NCI-H2107 treated with DMSO at 0.1 percent for 48 hours (cell line): ENCODE data around the gene TSR3.
"Not testable (repeated sequence)": the region's sequence is repeated elsewhere in the genome, so short reads cannot be mapped to it uniquely, and the experiment has no call there.

Experiments
- DNase-seq: peaks from one replicate; lab custom pipeline; 2025; ENCODE audit not compliant: unreplicated experiment; lab: John Stamatoyannopoulos, UW

TSR3 gene

DNA sequence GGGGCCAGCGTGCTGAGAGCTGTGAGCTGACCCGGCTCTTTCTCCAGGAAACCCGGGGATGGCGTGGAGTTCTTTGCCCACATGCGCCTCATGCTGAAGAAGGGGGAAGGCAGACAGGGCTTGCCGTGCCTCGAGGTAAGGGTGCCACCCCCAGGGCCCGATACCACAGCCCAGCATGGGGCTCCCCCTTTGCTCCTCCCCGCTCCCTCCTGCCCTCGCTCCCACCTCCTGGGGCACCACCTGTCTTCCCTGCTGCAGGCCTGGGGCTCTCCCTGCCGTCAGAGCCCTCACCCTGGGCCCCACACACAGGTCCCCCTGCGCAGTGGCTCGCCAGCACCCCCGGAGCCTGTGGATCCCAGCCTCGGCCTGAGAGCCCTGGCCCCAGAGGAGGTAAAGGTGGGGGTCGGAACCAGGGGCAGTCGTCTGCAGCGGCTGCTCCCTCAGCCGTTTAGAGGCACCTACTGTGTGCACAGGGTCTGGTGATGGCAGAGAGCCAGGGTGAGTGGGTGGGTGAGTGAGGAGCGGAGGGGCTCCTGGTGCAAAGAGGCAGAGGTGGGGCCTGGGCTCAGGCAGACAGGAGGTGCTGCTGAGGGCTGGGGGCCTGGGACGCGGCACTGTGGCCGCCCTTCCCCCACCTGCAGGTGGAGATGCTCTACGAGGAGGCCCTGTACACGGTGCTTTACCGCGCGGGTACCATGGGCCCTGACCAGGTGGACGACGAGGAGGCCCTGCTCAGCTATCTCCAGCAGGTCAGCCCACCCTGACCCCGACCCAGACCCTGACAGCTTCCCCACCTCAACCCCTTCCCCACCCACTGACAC, 12.6 kb downstream of the TSR3 start:
- peak; percentile 18 for DNase-seq

GRCh38 chr16:1338119-1338730, 13.5 kb downstream of the TSR3 start:
- no peak for DNase-seq

DNA sequence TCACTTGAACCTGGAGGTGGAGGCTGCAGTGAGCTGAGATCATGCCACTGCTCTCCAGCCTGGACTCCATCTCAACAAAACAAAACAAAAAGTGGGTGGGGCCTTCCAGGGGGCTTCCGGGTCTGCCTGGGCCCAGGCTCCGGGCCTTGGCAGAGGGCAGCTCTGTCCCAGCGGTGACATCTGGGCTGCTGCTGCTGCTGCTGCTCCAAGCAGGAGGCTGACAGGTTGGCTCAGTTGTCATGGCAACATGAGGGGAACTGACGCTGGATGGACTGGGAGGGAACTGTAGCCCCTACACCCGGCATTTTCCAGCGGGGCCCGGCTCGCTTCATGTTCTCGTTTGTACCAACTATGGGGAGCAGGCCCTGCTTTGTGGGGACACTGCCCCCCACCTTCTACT, 14.2 kb downstream of the TSR3 start:
- no peak for DNase-seq

DNA sequence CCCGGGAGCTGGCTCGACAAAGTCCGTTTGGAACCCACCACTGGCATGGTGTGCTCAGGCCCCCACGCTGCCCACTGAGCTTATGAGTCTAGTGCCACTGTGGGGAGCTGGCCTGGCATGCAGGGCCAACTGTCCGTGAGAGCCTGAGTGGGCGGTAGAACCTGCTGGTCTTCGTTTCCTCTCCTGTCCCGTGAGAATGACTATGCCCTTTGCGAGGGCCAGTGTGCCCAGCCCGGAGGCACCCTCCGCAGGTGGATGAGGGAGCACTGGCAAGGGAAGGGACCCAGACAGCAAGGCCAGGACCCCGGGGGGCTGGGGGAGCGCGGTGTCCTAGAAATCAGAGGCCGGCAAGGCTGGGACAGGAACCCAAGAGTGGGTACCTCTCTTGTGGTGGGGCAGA, 15.1 kb downstream of the TSR3 start:
- DNase-seq = no peak

DNA sequence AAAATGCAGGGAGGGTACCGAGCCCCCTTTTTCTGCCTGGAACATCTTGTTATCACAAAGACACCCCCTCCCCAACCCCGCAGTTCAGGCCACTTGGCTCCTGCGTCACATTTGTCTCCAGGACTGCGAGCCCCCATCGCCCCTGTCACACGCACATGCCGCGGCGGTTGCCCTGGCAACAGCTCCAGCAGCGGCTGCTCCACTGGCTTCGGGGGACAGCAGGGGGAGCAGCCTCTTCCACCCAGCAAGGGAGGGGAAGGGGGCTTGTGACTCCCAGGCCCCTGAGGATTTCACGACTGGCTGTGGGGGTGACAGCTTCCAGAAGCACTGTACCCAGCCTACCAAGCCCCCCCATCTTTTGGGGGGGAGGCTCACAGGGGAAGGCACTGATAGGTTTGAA, 15.7 kb downstream of the TSR3 start:
- no peak for DNase-seq

DNA sequence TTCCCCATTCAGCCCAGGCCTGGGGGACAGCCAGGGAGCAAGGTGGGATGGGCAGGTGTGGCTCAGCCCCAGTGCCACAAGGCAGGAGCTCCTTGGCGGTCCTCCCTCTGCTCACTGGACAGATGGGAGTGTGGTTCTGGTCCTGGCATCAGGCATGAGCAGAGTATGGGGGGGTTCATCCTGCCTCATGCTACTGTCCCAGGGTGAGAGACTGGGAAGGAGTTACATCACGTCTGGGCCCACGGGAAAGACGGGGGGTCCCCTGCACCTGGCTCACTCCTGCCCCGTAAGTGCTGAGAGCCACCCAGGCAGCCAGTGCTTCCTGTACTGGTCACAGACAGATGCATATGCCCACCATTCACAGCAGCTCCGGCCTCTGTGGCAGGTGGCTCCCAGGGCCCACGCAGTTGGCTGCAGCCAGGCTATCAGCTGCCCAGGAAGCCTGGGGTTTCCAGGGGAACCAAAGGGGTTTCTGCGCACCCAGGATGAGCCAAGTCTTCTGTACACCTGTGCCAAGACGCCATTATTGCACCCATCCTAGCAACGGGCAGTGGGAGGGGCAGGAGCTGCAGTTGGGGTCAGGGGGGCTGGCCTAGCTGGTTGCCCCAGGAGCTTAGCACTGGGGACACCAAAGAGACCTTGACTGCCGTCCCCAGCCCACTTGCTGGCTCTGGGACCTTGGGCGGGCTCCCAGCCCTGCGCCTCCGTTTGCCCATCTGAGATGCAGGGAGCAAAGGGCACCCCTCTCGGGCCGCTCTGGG, 16.3 kb downstream of the TSR3 start:
- DNase-seq = no peak

DNA sequence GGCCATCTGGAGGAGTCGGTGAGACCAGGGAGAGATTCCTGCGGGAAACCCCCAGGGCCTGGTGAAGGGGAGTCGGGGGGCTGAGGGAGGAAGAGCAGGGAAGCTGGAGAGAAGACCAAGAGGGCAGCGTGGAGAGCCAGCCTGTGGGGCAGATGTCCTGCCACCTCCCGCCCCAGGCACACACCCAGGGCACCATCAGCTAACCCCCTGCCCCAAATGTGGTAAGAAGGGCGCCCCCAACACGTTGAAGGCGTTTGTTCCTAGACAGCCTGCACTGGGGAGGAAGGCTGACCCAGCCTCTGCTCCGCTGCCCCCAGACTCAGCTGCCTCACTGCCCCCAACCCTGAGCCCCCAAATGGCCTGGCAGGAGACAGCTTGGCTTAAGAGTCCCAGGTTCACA, 16.9 kb downstream of the TSR3 start:
- no peak for DNase-seq

DNA sequence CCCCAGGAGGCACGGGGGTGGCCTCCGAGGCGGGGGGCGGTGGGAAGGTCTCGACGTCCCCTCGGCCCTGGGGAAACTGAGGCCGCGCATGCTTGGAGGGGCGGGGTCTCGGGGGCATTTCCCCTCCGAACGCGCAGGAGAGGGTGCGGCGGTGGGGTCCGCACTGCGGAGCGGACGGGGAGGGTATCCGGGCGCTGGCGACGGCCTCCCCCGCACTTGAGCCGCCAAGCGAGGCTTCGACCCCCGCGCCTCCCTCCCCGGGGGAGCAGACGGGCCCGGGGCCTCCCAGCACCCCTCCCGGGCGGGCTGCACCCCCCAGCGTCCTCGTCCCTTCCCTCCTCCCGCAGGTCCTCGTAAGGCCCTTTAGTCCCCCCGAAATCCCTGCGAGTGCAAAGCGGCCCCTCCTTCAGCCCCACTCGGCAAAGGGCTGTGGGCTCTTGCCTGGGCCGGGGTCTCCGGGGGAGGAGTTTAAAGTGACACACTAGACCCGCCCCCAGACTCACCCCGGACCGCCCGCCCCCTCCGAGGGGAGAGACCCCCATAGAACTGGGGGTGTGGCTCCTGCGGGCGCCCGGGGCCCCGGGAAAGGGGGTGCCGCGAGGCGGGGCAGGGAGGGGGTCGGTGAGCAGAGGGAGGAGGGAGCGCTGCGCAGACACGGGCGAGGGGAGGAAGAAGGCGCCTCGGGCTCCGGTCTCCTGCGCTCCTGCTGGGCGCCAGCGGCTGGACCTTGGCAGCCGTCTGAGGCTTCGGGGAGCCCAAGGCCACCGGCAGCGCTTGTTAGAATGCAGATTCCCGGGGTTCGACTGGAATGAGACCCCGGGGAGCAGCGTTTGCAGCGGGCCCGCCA, 17.6 kb downstream of the TSR3 start:
- no peak for DNase-seq

GRCh38 chr16:1333149-1333812, 18.4 kb downstream of the TSR3 start, which contains the start of gene BAIAP3:
BAIAP3 (plus strand) TSS chr16:1333645; CDS start chr16:1338550, 4,905 bp downstream.
- no peak for DNase-seq

DNA sequence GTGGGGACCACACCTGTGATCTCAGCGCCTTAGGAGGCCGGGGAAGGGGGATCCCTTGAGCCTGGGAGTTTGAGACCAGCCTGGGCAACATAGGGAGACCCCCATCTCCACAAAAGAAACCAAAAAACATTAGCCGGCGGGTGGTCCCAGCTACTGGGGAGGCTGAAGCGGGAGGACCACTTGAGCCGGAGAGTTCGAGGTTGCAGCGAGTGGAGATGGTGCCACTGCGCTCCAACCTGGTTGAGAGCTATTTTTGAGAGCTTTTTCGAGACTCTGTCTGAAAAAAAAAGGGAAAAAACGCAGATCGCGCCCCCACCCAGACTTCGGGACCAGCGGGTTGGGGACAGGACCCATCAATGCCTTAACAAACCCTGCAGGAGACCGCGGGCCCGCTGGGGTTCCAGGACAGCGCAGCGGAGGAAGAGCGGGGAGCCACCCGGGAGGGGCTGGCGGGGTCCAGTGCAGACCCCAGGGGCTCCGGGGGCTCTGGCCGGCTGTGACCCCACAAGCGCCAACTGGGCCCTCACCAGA, 19.0 kb downstream of the TSR3 start:
- DNase-seq = no peak

- peak; percentile 30 for DNase-seq
These were observed 19.7 kb downstream of the TSR3 start for GRCh38 chr16:1331712-1332617.

DNA sequence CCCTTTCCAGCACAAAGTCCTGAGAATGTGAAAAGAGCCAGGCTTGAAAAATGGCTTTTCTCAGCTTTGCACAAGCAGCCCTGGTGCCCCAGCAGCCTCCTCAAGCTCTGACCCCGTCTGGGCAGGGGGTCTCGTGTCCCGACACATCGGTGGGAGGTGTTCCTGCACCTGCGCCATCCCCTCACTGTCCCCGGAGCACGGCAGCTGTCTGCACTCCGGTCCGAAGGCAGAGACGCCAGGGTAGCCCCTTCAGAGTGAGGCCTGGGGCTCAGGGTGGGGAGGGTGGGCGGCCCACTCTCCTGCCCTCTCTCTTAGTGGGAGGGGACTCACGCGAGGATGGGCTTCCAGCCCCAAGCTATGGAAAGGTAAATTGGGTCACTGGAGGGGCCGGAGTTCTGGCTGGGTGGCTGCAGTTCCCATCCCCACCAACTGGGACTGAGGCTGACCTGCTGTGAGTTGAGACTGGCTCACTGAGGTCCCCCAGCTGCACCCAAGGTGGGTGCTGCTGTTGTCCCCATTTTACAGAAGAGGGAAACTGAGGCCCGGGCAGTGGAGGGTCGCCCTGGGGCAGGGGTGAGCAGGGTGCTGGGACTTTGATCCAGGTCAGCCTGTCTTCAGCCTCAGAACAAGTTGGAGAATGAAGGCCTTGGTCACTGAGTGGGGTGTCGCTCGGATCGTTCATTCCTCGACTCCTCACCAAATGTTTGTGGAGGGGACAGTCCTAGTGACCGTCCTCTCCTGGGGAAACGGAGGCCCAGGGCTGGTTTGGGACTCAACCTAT, 20.6 kb downstream of the TSR3 start:
- no peak for DNase-seq

DNA sequence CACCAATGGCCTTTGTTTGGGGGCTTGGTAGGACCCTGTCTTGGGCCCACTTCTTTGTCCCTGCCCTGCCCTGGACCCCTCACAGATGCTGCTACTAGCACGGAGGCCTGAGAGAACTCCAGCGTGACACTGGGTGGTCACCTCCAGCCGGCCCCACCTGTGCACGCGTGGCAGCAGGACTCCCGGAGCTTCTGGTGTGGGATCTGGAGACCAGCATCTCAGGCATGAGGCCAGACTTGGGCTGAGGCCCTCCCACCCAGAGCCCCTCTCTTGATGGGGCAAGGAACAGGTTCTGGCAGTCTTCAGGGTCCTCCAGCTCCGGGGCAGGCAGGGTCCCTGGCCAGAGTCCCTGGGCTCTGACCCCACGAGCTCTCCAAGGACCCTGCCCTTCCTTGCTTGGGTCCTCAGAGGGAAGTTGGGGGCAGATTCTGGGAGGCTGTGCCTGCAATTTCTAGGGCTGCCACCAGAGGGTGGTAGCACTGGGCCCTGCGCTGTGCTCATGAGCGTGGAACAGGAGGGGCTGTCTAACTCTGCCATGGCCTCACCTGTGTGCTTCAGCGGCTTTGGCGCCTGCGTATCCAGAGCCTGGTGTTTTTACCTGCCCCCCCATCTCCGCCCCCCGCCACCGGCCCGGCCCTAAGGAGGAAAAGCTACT, 21.3 kb downstream of the TSR3 start:
- DNase-seq = no peak

GRCh38 chr16:1328961-1329360, 22.7 kb downstream of the TSR3 start:
- not testable (repeated sequence) for DNase-seq

DNA sequence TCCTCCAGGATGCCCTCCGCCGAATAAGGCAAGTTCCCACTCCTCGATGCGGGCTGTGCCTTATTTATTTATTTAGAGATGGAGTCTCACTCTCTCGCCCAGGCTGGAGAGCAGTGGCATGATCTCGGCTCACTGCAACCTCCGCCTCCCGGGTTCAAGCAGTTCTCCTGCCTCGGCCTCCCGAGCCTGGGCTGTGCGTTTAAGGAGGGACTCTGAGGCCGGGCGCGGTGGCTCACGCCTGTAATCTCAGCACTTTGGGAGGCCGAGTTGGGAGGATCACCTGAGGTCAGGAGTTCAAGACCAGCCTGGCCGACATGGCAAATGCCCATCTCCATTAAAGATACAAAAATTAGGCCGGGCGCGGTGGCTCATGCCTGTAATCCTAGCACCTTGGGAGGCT, 23.5 kb downstream of the TSR3 start:
- not testable (repeated sequence) for DNase-seq

GRCh38 chr16:1327619-1327947, 24.1 kb downstream of the TSR3 start:
- no peak for DNase-seq

GRCh38 chr16:1326946-1327618, 24.6 kb downstream of the TSR3 start:
- DNase-seq = no peak
